Left ventricle myocardium inferior (tissue), 1 donor: ENCODE measurements around the gene GALR3. TPM values are rescaled to one million over a fixed set of nuclear protein-coding genes. Genes with fewer than 3 reads are reported as not detected.

ENCODE experiments used
- DNase-seq: peaks from one replicate; pipeline ENCODE4 v3.0.0-alpha.2; 2020
- H3K27ac ChIP-seq: fragments of 200-600 bp; replicated peaks from 2 replicates; pipeline ENCODE4 v1.8.0; 2021
- H3K27me3 ChIP-seq: fragments of 200-600 bp; 2 replicates; pipeline ENCODE4 v1.8.0; 2021; ENCODE audit warnings: low read depth
- H3K36me3 ChIP-seq: fragments of 200-600 bp; 2 replicates; pipeline ENCODE4 v1.8.0; 2021
- H3K4me1 ChIP-seq: fragments of 200-600 bp; 2 replicates; pipeline ENCODE4 v1.8.0; 2021
- H3K4me3 ChIP-seq: fragments of 200-600 bp; 2 replicates; pipeline ENCODE4 v1.8.0; 2021; ENCODE audit warnings: mild to moderate bottlenecking, moderate library complexity
- H3K9me3 ChIP-seq: fragments of 200-600 bp; replicated peaks from 2 replicates; pipeline ENCODE4 v1.8.0; 2021
- CTCF ChIP-seq: fragments of 200-600 bp; IDR thresholded peaks from 2 replicates; pipeline ENCODE4 v1.8.0; 2021; ENCODE audit warnings: antibody characterized with exemption, mild to moderate bottlenecking, borderline replicate concordance
- intact Hi-C: fragments of 100-400 bp; cut with micrococcal nuclease; formaldehyde crosslinking; loops from one replicate; pipeline ENCODE4 v1.11.0; 2022
- total RNA-seq: library from RNA; stranded (reverse); fragmentation: NEBNext Ultra II Directional; extraction: Animal tissue kit (Norgen Biotek cat#: 25700); gene quantifications from one replicate; pipeline ENCODE4 v1.2.1, GENCODE V29; 2021
- donor health status: DM: no; HTN: yes; CAD: no; lungs with severe emphysema.

GALR3 gene
- total RNA-seq, 1 donor from 2014 or later = not detected

- peak overlapping the region; percentile 79 for H3K4me3 ChIP-seq
- H3K27me3 ChIP-seq = no peaks in the 10 kb centered on the region
- no peak for TF ChIP-seq CTCF
- no peaks in the 10 kb centered on the region for H3K9me3 ChIP-seq
- H3K36me3 ChIP-seq = no peaks in the 10 kb centered on the region
- DNase-seq = no peak
- intact Hi-C loops = no loop called here
- peak overlapping the region; percentile 93 for H3K27ac ChIP-seq
- peaks cover 49% of the 10 kb centered on the region for H3K4me1 ChIP-seq
These were observed 14.9 kb upstream of the GALR3 start for GRCh38 chr22:37808294-37808657.

DNA sequence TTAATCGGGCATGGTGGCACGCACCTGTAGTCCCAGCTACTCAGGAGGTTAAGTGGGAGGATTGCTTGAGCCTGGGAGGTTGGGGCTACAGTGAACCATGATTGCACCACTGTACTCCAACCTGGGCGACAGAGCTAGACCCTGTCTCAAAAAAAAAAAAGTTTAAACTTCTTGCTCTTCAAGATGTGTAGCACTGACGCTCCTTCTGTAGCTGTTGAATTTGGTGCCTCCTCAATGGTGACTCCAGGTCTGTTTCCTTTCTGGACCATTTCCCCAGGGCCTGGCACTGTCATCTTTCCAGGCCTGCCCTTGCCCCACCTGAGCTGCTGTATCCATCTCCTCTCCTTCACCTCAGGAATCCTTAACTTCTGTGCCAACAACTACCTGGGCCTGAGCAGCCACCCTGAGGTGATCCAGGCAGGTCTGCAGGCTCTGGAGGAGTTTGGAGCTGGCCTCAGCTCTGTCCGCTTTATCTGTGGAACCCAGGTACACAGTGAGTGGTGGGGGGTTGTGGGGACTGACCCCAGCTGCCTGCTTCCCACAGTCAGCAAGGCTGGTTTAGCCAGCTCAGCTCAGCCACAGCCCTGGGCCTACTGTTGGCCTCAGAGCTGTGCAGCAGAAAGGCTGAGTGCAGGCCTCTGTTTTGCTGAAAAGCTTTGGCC lies 13.4 kb upstream of the GALR3 start:
- Histone ChIP-seq H3K4me3 (no peak overlapping the region), H3K4me1 (peaks cover 37% of the 10 kb centered on the region)
- intact Hi-C loops = loop anchor here (10.0 kb wide), 1 partner anchor 155 kb away; no protein-coding TSS in a partner anchor

DNA sequence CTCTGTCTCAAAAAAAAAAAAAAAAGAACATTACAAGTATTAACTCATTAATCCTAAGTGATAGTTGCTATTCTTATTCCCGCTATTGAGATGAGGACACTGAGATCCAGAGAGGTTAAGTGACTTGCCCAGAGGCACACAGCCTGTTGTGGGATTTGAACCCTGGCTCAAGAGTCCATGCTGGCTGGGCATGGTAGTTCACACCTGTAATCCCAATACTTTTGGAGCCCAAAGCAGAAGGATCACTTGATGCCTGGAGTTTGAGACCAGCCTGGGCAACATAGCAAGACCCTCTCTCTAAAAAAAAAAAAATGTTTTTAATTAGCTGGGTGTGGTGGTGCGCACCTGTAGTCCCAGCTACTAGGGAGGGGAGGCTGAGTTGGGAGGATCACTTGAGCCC lies 11.3 kb upstream of the GALR3 start:
- intact Hi-C loops = loop anchor here (10.0 kb wide), 1 partner anchor 153 kb away; no protein-coding TSS in a partner anchor
- Histone ChIP-seq H3K4me3 (no peak overlapping the region), H3K36me3 (peaks cover 14% of the 10 kb centered on the region), H3K27ac (no peak overlapping the region), H3K27me3 (no peaks in the 10 kb centered on the region), H3K9me3 (no peaks in the 10 kb centered on the region), H3K4me1 (peaks cover 20% of the 10 kb centered on the region)
- no peak for TF ChIP-seq CTCF
- DNase-seq = no peak

More for the DNA sequence above, 13.4 kb upstream of the GALR3 start:
- H3K9me3 ChIP-seq = no peaks in the 10 kb centered on the region
- peaks cover 2% of the 10 kb centered on the region for H3K36me3 ChIP-seq
- no peak for DNase-seq
- no peak for TF ChIP-seq CTCF
- no peaks in the 10 kb centered on the region for H3K27me3 ChIP-seq
- no peak overlapping the region for H3K27ac ChIP-seq

- Histone ChIP-seq H3K4me3 (no peak overlapping the region), H3K27ac (peak overlapping the region; percentile 51), H3K27me3 (no peaks in the 10 kb centered on the region), H3K9me3 (no peaks in the 10 kb centered on the region), H3K4me1 (peaks cover 18% of the 10 kb centered on the region), H3K36me3 (peaks cover 14% of the 10 kb centered on the region)
- DNase-seq = no peak
- intact Hi-C loops = loop anchor here (10.0 kb wide), 1 partner anchor 152 kb away; no protein-coding TSS in a partner anchor
- no peak for TF ChIP-seq CTCF
These were observed 10.1 kb upstream of the GALR3 start for GRCh38 chr22:37812869-37813678.

DNA sequence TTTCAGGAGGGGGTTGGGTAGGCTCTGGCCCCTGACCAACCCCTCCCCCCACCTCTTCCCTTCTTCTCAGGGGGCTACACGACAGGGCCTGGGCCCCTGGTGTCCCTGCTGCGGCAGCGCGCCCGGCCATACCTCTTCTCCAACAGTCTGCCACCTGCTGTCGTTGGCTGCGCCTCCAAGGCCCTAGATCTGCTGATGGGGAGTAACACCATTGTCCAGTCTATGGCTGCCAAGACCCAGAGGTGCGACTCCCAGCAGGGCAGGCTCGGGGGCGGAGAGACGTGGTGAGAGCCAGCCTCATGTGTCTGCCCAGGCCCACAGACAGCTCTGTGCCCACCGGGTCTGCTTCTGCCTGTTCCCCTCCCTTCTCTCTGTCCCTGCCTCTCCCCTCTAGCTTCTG lies 7.6 kb upstream of the GALR3 start:
- peaks cover 20% of the 10 kb centered on the region for H3K4me1 ChIP-seq
- no peak for TF ChIP-seq CTCF
- intact Hi-C loops = loop anchor here (5.0 to 10.0 kb wide), 2 partner anchors 52 to 149 kb away; no protein-coding TSS in a partner anchor
- H3K36me3 ChIP-seq = peaks cover 14% of the 10 kb centered on the region
- DNase-seq = no peak
- H3K9me3 ChIP-seq = no peaks in the 10 kb centered on the region
- H3K4me3 ChIP-seq = no peak overlapping the region
- no peak overlapping the region for H3K27ac ChIP-seq
- H3K27me3 ChIP-seq = peaks cover 11% of the 10 kb centered on the region
